OCI-LY3 (cell line): ENCODE data around the gene FAM25G.
"Not testable (repeated sequence)": the region's sequence is repeated elsewhere in the genome, so short reads cannot be mapped to it uniquely, and the experiment has no call there.

Source experiments
- EZH2phosphoT487 ChIP-seq: fragments of 200-600 bp; shearing (Covaris generic); IDR thresholded peaks from 2 replicates; pipeline ENCODE4 v1.6.1; 2018; ENCODE audit warnings: antibody characterized with exemption, mixed run types, low read depth
- TF ChIP-seq, protein P1 (sequence below): fragments of 200-600, 300-600 bp; sonication (generic); IDR thresholded peaks from 2 replicates; pipeline ENCODE4 v1.5.1; 2014; ENCODE audit warnings: antibody characterized with exemption, low read length, low read depth

DNA sequence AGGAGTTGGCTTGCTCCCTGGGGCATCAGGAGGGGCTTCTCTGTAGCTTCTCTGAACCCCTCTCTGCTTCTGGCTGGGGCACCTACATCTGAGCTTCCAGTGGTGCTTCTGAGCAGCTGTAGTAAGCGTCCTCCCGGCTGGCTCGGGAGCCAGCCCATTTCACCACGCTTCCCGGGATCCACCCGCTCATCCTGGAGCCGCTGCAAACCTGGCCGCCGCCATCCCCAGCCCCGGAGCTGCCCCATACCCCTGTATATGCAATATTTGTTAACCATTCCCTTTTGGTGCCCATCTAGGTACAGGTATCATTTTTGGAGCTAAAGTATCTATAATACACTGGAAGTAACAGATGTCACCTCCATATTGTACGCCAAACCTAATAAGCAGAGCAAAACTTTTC, 6.7 kb downstream of the FAM25G start:
- TF ChIP-seq, protein P1, sequence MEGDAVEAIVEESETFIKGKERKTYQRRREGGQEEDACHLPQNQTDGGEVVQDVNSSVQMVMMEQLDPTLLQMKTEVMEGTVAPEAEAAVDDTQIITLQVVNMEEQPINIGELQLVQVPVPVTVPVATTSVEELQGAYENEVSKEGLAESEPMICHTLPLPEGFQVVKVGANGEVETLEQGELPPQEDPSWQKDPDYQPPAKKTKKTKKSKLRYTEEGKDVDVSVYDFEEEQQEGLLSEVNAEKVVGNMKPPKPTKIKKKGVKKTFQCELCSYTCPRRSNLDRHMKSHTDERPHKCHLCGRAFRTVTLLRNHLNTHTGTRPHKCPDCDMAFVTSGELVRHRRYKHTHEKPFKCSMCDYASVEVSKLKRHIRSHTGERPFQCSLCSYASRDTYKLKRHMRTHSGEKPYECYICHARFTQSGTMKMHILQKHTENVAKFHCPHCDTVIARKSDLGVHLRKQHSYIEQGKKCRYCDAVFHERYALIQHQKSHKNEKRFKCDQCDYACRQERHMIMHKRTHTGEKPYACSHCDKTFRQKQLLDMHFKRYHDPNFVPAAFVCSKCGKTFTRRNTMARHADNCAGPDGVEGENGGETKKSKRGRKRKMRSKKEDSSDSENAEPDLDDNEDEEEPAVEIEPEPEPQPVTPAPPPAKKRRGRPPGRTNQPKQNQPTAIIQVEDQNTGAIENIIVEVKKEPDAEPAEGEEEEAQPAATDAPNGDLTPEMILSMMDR, result not testable (repeated sequence)
- TF ChIP-seq EZH2phosphoT487, result not testable (repeated sequence)
